GM21526 (cell line): ENCODE results near the gene HJURP.

Experiments used
- ATAC-seq: cut with Tn5 transposase; IDR thresholded peaks from one replicate; pipeline ENCODE4 v1.9.1; 2021; ENCODE audit warnings: moderate library complexity; ENCODE audit not compliant: unreplicated experiment, low FRiP score

HJURP gene

GRCh38 chr2:233849607-233850271 is 4.6 kb downstream of the HJURP start:
- ATAC-seq = no peak

- ATAC-seq = no peak
These were observed 6.1 kb downstream of the HJURP start for GRCh38 chr2:233848276-233848675.

GRCh38 chr2:233847248-233847898 is 7.0 kb downstream of the HJURP start:
- ATAC-seq = no peak

- no peak for ATAC-seq
These were observed 7.7 kb downstream of the HJURP start for GRCh38 chr2:233846387-233847247.

GRCh38 chr2:233845301-233846060 is 8.9 kb downstream of the HJURP start:
- ATAC-seq = no peak

- no peak for ATAC-seq
These were observed 9.5 kb downstream of the HJURP start for GRCh38 chr2:233844836-233845235.

- ATAC-seq = no peak
These were observed 10.1 kb downstream of the HJURP start for GRCh38 chr2:233844064-233844807.

- ATAC-seq = no peak
These were observed 13.2 kb downstream of the HJURP start for GRCh38 chr2:233841183-233841582.

- ATAC-seq = no peak
These were observed 13.8 kb downstream of the HJURP start for GRCh38 chr2:233840520-233840919.

GRCh38 chr2:233839447-233839820 is 14.9 kb downstream of the HJURP start:
- ATAC-seq = no peak

- no peak for ATAC-seq
These were observed 15.4 kb downstream of the HJURP start for GRCh38 chr2:233838726-233839446.

GRCh38 chr2:233838251-233838650 is 16.1 kb downstream of the HJURP start:
- ATAC-seq = no peak

GRCh38 chr2:233837694-233838229 is 16.6 kb downstream of the HJURP start:
- no peak for ATAC-seq

- no peak for ATAC-seq
These were observed 18.0 kb downstream of the HJURP start for GRCh38 chr2:233836359-233836758.

GRCh38 chr2:233835230-233836186 is 18.8 kb downstream of the HJURP start:
- ATAC-seq = no peak

- ATAC-seq = no peak
These were observed 21.0 kb downstream of the HJURP start for GRCh38 chr2:233833345-233833744.

GRCh38 chr2:233832869-233833311 is 21.4 kb downstream of the HJURP start:
- no peak for ATAC-seq

GRCh38 chr2:233832414-233832813 is 21.9 kb downstream of the HJURP start:
- ATAC-seq = no peak
